Rectal smooth muscle tissue (tissue), 1 donor: ENCODE data around the gene CPXM2.

Experiments used
- H3K27ac ChIP-seq: one replicate; pipeline ENCODE4 v1.7.0; 2013; ENCODE audit warnings: low read depth, low read length, inconsistent platforms
- H3K27me3 ChIP-seq: one replicate; pipeline ENCODE4 v1.7.0; 2013; ENCODE audit warnings: low read length; ENCODE audit not compliant: control insufficient read depth, insufficient read depth
- H3K36me3 ChIP-seq: one replicate; pipeline ENCODE4 v1.7.0; 2013; ENCODE audit warnings: low read length; ENCODE audit not compliant: control insufficient read depth, insufficient read depth
- H3K4me1 ChIP-seq: one replicate; pipeline ENCODE4 v1.7.0; 2013; ENCODE audit warnings: low read length; ENCODE audit not compliant: control insufficient read depth, insufficient read depth
- H3K4me3 ChIP-seq: one replicate; pipeline ENCODE4 v1.7.0; 2013; ENCODE audit warnings: low read length
- H3K9ac ChIP-seq: one replicate; pipeline ENCODE4 v1.7.0; 2013; ENCODE audit warnings: low read length

Gene CPXM2

GRCh38 chr10:123761038-123761428 is 130.6 kb downstream of the CPXM2 start:
- Histone ChIP-seq H3K4me1 (no peaks in the 10 kb centered on the region), H3K36me3 (no peaks in the 10 kb centered on the region), H3K9ac (no peak overlapping the region), H3K27me3 (no peaks in the 10 kb centered on the region), H3K4me3 (no peak overlapping the region), H3K27ac (no peak overlapping the region)

- Histone ChIP-seq H3K36me3 (no peaks in the 10 kb centered on the region), H3K27me3 (no peaks in the 10 kb centered on the region)
These were observed 131.1 kb downstream of the CPXM2 start for GRCh38 chr10:123760356-123761037.

GRCh38 chr10:123759501-123760031 is 132.0 kb downstream of the CPXM2 start:
- H3K36me3 ChIP-seq, result no peaks in the 10 kb centered on the region
- no peak overlapping the region for H3K9ac ChIP-seq
- H3K4me1 ChIP-seq, result no peaks in the 10 kb centered on the region
- H3K27me3 ChIP-seq, result no peaks in the 10 kb centered on the region
- H3K27ac ChIP-seq, result no peak overlapping the region
- no peak overlapping the region for H3K4me3 ChIP-seq

More at GRCh38 chr10:123760356-123761037, 131.1 kb downstream of the CPXM2 start:
- Histone ChIP-seq H3K27ac (no peak overlapping the region), H3K4me1 (no peaks in the 10 kb centered on the region), H3K4me3 (no peak overlapping the region), H3K9ac (no peak overlapping the region)

- Histone ChIP-seq H3K4me3 (no peak overlapping the region), H3K27me3 (no peaks in the 10 kb centered on the region), H3K9ac (no peak overlapping the region), H3K36me3 (peaks cover 2% of the 10 kb centered on the region), H3K27ac (no peak overlapping the region), H3K4me1 (no peaks in the 10 kb centered on the region)
These were observed 132.6 kb downstream of the CPXM2 start for GRCh38 chr10:123759041-123759440.

- H3K27ac ChIP-seq, result no peak overlapping the region
- no peak overlapping the region for H3K9ac ChIP-seq
- no peaks in the 10 kb centered on the region for H3K4me1 ChIP-seq
- peaks cover 2% of the 10 kb centered on the region for H3K36me3 ChIP-seq
- H3K27me3 ChIP-seq, result no peaks in the 10 kb centered on the region
- H3K4me3 ChIP-seq, result no peak overlapping the region
These were observed 133.8 kb downstream of the CPXM2 start for GRCh38 chr10:123757853-123758252.

- Histone ChIP-seq H3K36me3 (peaks cover 2% of the 10 kb centered on the region), H3K9ac (no peak overlapping the region), H3K27ac (no peak overlapping the region), H3K4me3 (no peak overlapping the region), H3K4me1 (no peaks in the 10 kb centered on the region), H3K27me3 (no peaks in the 10 kb centered on the region)
These were observed 136.5 kb downstream of the CPXM2 start for GRCh38 chr10:123755061-123755460.

GRCh38 chr10:123754123-123754522 is 137.5 kb downstream of the CPXM2 start:
- H3K4me3 ChIP-seq, result no peak overlapping the region
- peaks cover 2% of the 10 kb centered on the region for H3K36me3 ChIP-seq
- no peak overlapping the region for H3K27ac ChIP-seq
- no peak overlapping the region for H3K9ac ChIP-seq
- H3K27me3 ChIP-seq, result no peaks in the 10 kb centered on the region
- no peaks in the 10 kb centered on the region for H3K4me1 ChIP-seq

- Histone ChIP-seq H3K4me3 (no peak overlapping the region), H3K36me3 (peaks cover 2% of the 10 kb centered on the region), H3K27ac (no peak overlapping the region)
These were observed 140.1 kb downstream of the CPXM2 start for GRCh38 chr10:123751342-123752134.

GRCh38 chr10:123750901-123751300 is 140.7 kb downstream of the CPXM2 start:
- Histone ChIP-seq H3K27ac (no peak overlapping the region), H3K9ac (no peak overlapping the region), H3K4me3 (no peak overlapping the region), H3K27me3 (no peaks in the 10 kb centered on the region), H3K36me3 (peaks cover 2% of the 10 kb centered on the region), H3K4me1 (peaks cover 7% of the 10 kb centered on the region)

More at GRCh38 chr10:123751342-123752134, 140.1 kb downstream of the CPXM2 start:
- Histone ChIP-seq H3K27me3 (no peaks in the 10 kb centered on the region), H3K9ac (no peak overlapping the region), H3K4me1 (peaks cover 1% of the 10 kb centered on the region)

- Histone ChIP-seq H3K36me3 (no peaks in the 10 kb centered on the region), H3K27me3 (no peaks in the 10 kb centered on the region), H3K9ac (no peak overlapping the region), H3K4me3 (no peak overlapping the region), H3K27ac (no peak overlapping the region), H3K4me1 (peaks cover 19% of the 10 kb centered on the region)
These were observed 142.9 kb downstream of the CPXM2 start for GRCh38 chr10:123748711-123749110.

GRCh38 chr10:123747426-123747825 is 144.2 kb downstream of the CPXM2 start:
- Histone ChIP-seq H3K4me3 (no peak overlapping the region), H3K36me3 (no peaks in the 10 kb centered on the region), H3K9ac (no peak overlapping the region), H3K27me3 (no peaks in the 10 kb centered on the region), H3K4me1 (peaks cover 29% of the 10 kb centered on the region), H3K27ac (no peak overlapping the region)

- Histone ChIP-seq H3K9ac (no peak overlapping the region), H3K27me3 (no peaks in the 10 kb centered on the region), H3K4me3 (no peak overlapping the region), H3K36me3 (no peaks in the 10 kb centered on the region), H3K4me1 (peaks cover 29% of the 10 kb centered on the region), H3K27ac (no peak overlapping the region)
These were observed 144.7 kb downstream of the CPXM2 start for GRCh38 chr10:123746942-123747341.
